Left lung (tissue), 10 donors: ENCODE data around the gene NLGN2. TPM values are rescaled to one million over a fixed set of nuclear protein-coding genes. Genes with fewer than 3 reads are reported as not detected.

ENCODE experiments used
- ATAC-seq: fragments of 200-7000 bp; cut with Tn5 transposase; one replicate; pipeline ENCODE4 v1.9.1; 2020; ENCODE audit warnings: moderate library complexity
- DNase-seq, 4 donors: peaks; one replicate each; pipeline ENCODE4 v3.0.0-alpha.2; 2013 to 2020
- H3K27ac ChIP-seq, 2 donors: fragments of 200-600 bp; sonication (generic) in 1 of 2; one replicate each; pipeline versions ENCODE4 v1.5.0 to v1.8.0; 2020 to 2021
- H3K27me3 ChIP-seq, 2 donors: fragments of 200-600 bp; sonication (generic) in 1 of 2; one replicate each; pipeline versions ENCODE4 v1.5.0 to v1.8.0; 2020 to 2021
- H3K36me3 ChIP-seq, 2 donors: fragments of 200-600 bp; sonication (generic) in 1 of 2; one replicate each; pipeline versions ENCODE4 v1.5.0 to v1.8.0; 2020 to 2021
- H3K4me1 ChIP-seq, 2 donors: fragments of 200-600 bp; one replicate each; pipeline ENCODE4 v1.8.0; 2021
- H3K4me3 ChIP-seq, 2 donors: fragments of 200-600 bp; sonication (generic) in 1 of 2; one replicate each; pipeline versions ENCODE4 v1.5.0 to v1.8.0; 2020 to 2021; ENCODE audit warnings: mild to moderate bottlenecking in 1 of 2
- H3K9me3 ChIP-seq, 2 donors: fragments of 200-600 bp; sonication (generic) in 1 of 2; one replicate each; pipeline versions ENCODE4 v1.5.0 to v1.8.0; 2020 to 2021
- intact Hi-C, 2 donors: fragments of 100-400 bp; cut with DNase I; formaldehyde crosslinking; loops; one replicate each; pipeline versions ENCODE4 v1.11.2 to v1.14.2; 2022
- polyA plus RNA-seq, 6 donors: library from polyadenylated mRNA; unstranded; fragments of 120-200 nt; gene quantifications; one replicate each; pipeline ENCODE4 v1.2.1, GENCODE V29; 2013; ENCODE audit not compliant: insufficient read length in 6 of 6
- total RNA-seq, 2 donors: library from RNA; stranded (reverse); fragmentation: NEBNext Ultra II Directional; extraction: Animal tissue kit (Norgen Biotek cat#: 25700); gene quantifications; one replicate each; pipeline ENCODE4 v1.2.1, GENCODE V29; 2021
- TF ChIP-seq, protein P1 (sequence below), 2 donors: fragments of 200-600 bp; sonication (generic) in 1 of 2; IDR thresholded peaks; one replicate each; pipeline versions ENCODE4 v1.5.0 to v1.8.0; 2021; ENCODE audit warnings: antibody characterized with exemption in 2 of 2
- donor health status: DM: no; HTN: yes; CAD: no.
- donor health status: DM: no; HTN: no; CAD: no.

Gene NLGN2
- total and polyA plus RNA-seq, 8 donors, result 14.8 to 34.4 (median 29.0) TPM

DNA sequence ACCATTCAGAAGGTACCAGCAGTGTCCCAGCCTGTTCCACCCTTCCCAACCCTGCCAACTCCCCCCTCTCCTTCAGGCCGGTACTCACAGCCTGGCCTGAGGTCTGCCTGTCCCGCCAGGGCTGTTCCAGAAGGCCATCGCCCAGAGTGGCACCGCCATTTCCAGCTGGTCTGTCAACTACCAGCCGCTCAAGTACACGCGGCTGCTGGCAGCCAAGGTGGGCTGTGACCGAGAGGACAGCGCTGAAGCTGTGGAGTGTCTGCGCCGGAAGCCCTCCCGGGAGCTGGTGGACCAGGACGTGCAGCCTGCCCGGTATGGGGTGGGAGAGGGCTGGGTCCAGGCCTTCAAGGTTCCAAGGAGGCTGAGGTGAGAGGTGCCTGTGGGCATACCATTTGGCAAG, 7.2 kb downstream of the NLGN2 start:
- Histone ChIP-seq H3K4me3 (no peak overlapping the region), H3K27me3 (no peaks in the 10 kb centered on the region), H3K36me3 (peaks cover 0 to 4% of the 10 kb centered on the region in 2 donors), H3K4me1 (no peaks in the 10 kb centered on the region), H3K9me3 (no peaks in the 10 kb centered on the region), H3K27ac (no peak overlapping the region)
- DNase-seq (no peak), ATAC-seq (no peak)
- intact Hi-C loops, result no loop called here
- TF ChIP-seq, protein P1, sequence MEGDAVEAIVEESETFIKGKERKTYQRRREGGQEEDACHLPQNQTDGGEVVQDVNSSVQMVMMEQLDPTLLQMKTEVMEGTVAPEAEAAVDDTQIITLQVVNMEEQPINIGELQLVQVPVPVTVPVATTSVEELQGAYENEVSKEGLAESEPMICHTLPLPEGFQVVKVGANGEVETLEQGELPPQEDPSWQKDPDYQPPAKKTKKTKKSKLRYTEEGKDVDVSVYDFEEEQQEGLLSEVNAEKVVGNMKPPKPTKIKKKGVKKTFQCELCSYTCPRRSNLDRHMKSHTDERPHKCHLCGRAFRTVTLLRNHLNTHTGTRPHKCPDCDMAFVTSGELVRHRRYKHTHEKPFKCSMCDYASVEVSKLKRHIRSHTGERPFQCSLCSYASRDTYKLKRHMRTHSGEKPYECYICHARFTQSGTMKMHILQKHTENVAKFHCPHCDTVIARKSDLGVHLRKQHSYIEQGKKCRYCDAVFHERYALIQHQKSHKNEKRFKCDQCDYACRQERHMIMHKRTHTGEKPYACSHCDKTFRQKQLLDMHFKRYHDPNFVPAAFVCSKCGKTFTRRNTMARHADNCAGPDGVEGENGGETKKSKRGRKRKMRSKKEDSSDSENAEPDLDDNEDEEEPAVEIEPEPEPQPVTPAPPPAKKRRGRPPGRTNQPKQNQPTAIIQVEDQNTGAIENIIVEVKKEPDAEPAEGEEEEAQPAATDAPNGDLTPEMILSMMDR (IDR thresholded peaks at IDR 0.05), result no peak

DNA sequence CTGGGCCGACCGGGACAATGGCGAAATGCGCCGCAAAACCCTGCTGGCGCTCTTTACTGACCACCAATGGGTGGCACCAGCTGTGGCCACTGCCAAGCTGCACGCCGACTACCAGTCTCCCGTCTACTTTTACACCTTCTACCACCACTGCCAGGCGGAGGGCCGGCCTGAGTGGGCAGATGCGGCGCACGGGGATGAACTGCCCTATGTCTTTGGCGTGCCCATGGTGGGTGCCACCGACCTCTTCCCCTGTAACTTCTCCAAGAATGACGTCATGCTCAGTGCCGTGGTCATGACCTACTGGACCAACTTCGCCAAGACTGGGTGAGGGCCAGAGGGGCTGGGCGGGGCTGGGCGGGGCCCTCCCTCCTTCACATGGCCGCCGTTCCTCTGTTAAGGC, 8.1 kb downstream of the NLGN2 start:
- H3K27ac ChIP-seq, result no peak overlapping the region
- H3K4me1 ChIP-seq, result no peaks in the 10 kb centered on the region
- ATAC-seq, result no peak
- DNase-seq, result peak in 1 of 4 donors; percentile 78
- no peak overlapping the region for H3K4me3 ChIP-seq
- H3K9me3 ChIP-seq, result no peaks in the 10 kb centered on the region
- intact Hi-C loops, result no loop called here
- H3K27me3 ChIP-seq, result no peaks in the 10 kb centered on the region
- H3K36me3 ChIP-seq, result peaks cover 0 to 4% of the 10 kb centered on the region in 2 donors
- TF ChIP-seq, protein P1 (IDR thresholded peaks at IDR 0.05), result no peak

DNA sequence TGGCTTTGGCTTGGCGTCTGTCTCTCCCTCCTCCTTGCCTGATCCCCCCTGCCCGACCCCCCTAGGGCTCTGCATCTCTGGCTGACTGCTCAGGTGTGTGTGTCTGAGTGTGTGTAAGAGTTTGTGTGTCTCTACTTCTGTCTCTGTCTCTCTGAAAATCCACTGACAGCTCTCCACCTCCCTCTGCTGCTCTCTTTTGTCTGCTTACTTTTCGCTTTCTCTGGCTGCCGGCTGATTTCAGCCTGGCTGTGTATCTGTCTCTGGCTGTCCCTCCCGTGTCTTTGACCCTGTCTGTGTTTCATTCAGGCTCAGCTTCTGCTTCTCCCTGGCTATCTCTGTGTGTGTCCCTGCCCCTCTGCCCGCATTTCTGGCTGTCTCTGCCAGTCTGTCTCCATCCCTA, 8.7 kb downstream of the NLGN2 start:
- ATAC-seq, result no peak
- no peaks in the 10 kb centered on the region for H3K4me1 ChIP-seq
- intact Hi-C loops, result no loop called here

DNA sequence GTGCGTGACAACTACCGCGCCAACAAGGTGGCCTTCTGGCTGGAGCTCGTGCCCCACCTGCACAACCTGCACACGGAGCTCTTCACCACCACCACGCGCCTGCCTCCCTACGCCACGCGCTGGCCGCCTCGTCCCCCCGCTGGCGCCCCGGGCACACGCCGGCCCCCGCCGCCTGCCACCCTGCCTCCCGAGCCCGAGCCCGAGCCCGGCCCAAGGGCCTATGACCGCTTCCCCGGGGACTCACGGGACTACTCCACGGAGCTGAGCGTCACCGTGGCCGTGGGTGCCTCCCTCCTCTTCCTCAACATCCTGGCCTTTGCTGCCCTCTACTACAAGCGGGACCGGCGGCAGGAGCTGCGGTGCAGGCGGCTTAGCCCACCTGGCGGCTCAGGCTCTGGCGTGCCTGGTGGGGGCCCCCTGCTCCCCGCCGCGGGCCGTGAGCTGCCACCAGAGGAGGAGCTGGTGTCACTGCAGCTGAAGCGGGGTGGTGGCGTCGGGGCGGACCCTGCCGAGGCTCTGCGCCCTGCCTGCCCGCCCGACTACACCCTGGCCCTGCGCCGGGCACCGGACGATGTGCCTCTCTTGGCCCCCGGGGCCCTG, 9.5 kb downstream of the NLGN2 start:
- H3K9me3 ChIP-seq, result no peaks in the 10 kb centered on the region
- DNase-seq (no peak), ATAC-seq (no peak)
- H3K27ac ChIP-seq, result no peak overlapping the region
- no peak overlapping the region for H3K4me3 ChIP-seq
- intact Hi-C loops, result no loop called here
- no peaks in the 10 kb centered on the region for H3K27me3 ChIP-seq
- H3K4me1 ChIP-seq, result no peaks in the 10 kb centered on the region
- H3K36me3 ChIP-seq, result peaks cover 0 to 4% of the 10 kb centered on the region in 2 donors
- TF ChIP-seq, protein P1 (IDR thresholded peaks at IDR 0.05), result no peak

More for the DNA sequence above, 8.7 kb downstream of the NLGN2 start:
- TF ChIP-seq, protein P1 (IDR thresholded peaks at IDR 0.05), result no peak
- Histone ChIP-seq H3K9me3 (no peaks in the 10 kb centered on the region), H3K27me3 (no peaks in the 10 kb centered on the region), H3K36me3 (peaks cover 0 to 4% of the 10 kb centered on the region in 2 donors), H3K27ac (no peak overlapping the region), H3K4me3 (no peak overlapping the region)
- no peak for DNase-seq

DNA sequence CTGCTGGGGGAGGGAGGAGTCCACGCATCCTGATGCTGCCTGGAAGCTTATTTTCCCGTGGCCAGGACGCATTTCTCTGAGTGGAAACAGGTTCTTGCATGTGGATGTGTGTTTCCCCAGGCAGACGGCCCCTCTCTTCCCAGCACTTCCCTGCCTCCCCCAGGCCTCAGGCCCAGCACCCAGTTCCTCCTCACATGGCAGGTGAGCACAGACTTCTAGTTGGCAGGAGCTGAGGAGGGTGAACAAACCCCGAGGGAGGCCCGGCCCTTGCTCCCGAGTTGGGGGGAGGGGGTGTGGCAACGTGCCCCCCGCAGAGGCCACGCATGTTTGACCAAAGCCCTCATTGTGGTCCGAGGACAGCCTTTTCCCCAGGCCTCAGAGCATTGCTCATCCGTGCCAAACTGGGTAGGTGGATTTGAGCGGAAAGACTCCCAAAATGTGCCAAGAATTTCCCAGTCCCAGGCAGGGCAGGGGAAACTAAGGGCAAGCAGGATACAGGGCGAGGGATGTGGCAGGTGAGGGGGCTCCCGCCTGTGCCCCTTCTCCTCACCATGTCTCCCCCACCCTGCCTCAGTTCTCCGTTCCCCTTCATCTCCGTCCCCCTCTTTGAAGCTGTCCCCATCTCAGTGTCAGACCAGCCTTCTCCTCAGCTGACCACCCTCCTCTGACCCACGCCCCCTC, 11.0 kb downstream of the NLGN2 start:
- no peak overlapping the region for H3K27ac ChIP-seq
- H3K9me3 ChIP-seq, result no peaks in the 10 kb centered on the region
- DNase-seq (no peak), ATAC-seq (no peak)
- no peaks in the 10 kb centered on the region for H3K27me3 ChIP-seq
- intact Hi-C loops, result no loop called here
- H3K4me3 ChIP-seq, result no peak overlapping the region
- H3K36me3 ChIP-seq, result peaks cover 0 to 4% of the 10 kb centered on the region in 2 donors
- TF ChIP-seq, protein P1 (IDR thresholded peaks at IDR 0.05), result no peak
- H3K4me1 ChIP-seq, result no peaks in the 10 kb centered on the region
